Transverse colon (tissue), 4 donors: Measurements from ENCODE around the gene PPP1R14B. TPM values are rescaled to one million over a fixed set of nuclear protein-coding genes. Genes with fewer than 3 reads are reported as not detected.

Experiments
- DNase-seq: peaks from one replicate; pipeline ENCODE4 v3.0.0-alpha.2; 2019
- H3K27ac ChIP-seq, 4 donors: fragments of 200-600 bp; sonication (generic); 2 replicates each; pipeline ENCODE4 v1.5.1; 2016 to 2018; ENCODE audit warnings: inconsistent platforms in 4 of 4
- H3K27me3 ChIP-seq: fragments of 200-600 bp; sonication (generic); 2 replicates; pipeline ENCODE4 v1.5.1; 2017; ENCODE audit warnings: inconsistent platforms
- H3K36me3 ChIP-seq, 4 donors: fragments of 200-600 bp; sonication (generic); 2 replicates each; pipeline ENCODE4 v1.5.1; 2017 to 2019; ENCODE audit warnings: inconsistent platforms in 4 of 4
- H3K4me1 ChIP-seq, 4 donors: fragments of 200-600 bp; sonication (generic); 2 replicates each; pipeline ENCODE4 v1.5.1; 2017 to 2020; ENCODE audit warnings: inconsistent platforms in 4 of 4
- H3K4me3 ChIP-seq, 4 donors: fragments of 200-600 bp; sonication (generic); 1 replicate in 1 of 4; 2 replicates in 3 of 4; pipeline versions ENCODE4 v1.5.1 to v1.6.1; 2017 to 2019; ENCODE audit warnings: inconsistent platforms in 4 of 4
- H3K9me3 ChIP-seq, 2 donors: fragments of 200-600 bp; sonication (generic); 2 replicates each; pipeline ENCODE4 v1.5.1; 2017 to 2019; ENCODE audit warnings: inconsistent platforms in 2 of 2
- CTCF ChIP-seq, 5 experiments: fragments of 200-600 bp in 3 of 5; fragments of 450-650 bp in 2 of 5; sonication (generic) in 3 of 5; IDR thresholded peaks; 1 replicate in 2 of 5; 2 replicates in 3 of 5; pipeline ENCODE4 v1.5.1; 2016 to 2017; ENCODE audit warnings: antibody characterized with exemption in 5 of 5, inconsistent platforms in 3 of 5, mild to moderate bottlenecking in 2 of 5, moderate library complexity in 1 of 5
- EP300 ChIP-seq: sonication (generic); formaldehyde crosslinking; IDR thresholded peaks from one replicate; pipeline ENCODE4 v1.6.1; 2017; ENCODE audit warnings: antibody characterized with exemption, low read depth
- POLR2A ChIP-seq: fragments of 450-650 bp; IDR thresholded peaks from one replicate; pipeline ENCODE4 v1.6.1; 2016; ENCODE audit warnings: antibody characterized with exemption, mild to moderate bottlenecking, moderate library complexity
- POLR2AphosphoS5 ChIP-seq, 3 donors: sonication (generic); formaldehyde crosslinking; IDR thresholded peaks; one replicate each; pipeline ENCODE4 v1.6.1; 2016; ENCODE audit warnings: antibody characterized with exemption in 3 of 3
- WGBS, 2 donors: methylation state at CpG; one replicate each; pipeline ENCODE4 v1.1.5; 2018; ENCODE audit warnings: low coverage in 1 of 2; 5-methylcytosine and 5-hydroxymethylcytosine counted together
- in situ Hi-C, 4 donors: fragments of 200-750 bp; cut with MboI; loops; one replicate each; pipeline versions ENCODE4 v1.15.0 to v1.15.1; 2017; ENCODE audit warnings: low sequenced_read_pairs in 3 of 4, low pct_ligation_motif_present in 1 of 4, low pct_unique_long_range_greater_than_20kb in 1 of 4
- intact Hi-C: fragments of 100-400 bp; cut with DNase I; formaldehyde crosslinking; loops from one replicate; pipeline ENCODE4 v1.15.1; 2023; ENCODE audit warnings: low total_unique reads
- small RNA-seq, 4 donors: library from RNA; depleted of rRNA; stranded (forward); fragments of <200 nt; gene quantifications; one replicate each; pipeline ENCODE3, GENCODE V24; 2016
- total RNA-seq, 4 donors: library from RNA; depleted of rRNA; stranded (reverse); fragments of >200 nt; gene quantifications; one replicate each; pipeline ENCODE4 v1.1.0, GENCODE V29; 2016

The PPP1R14B gene
- total RNA-seq, 4 donors from 2014 or later, result 62.8 to 80.4 (median 73.2) TPM

- 82% methylated on average over 9 of the region's 9 CpGs; no CpG with 5 or more reads in 1 of the 2 donors for WGBS, 2 donors
- no peak for DNase-seq
- no peaks in the 10 kb centered on the region for H3K27me3 ChIP-seq
- H3K4me1 ChIP-seq, result no peaks in the 10 kb centered on the region
- peaks cover 0 to 81% (median 39%) of the 10 kb centered on the region in 4 donors for H3K36me3 ChIP-seq
- in situ Hi-C loops, result no loop called here
- H3K9me3 ChIP-seq, result no peaks in the 10 kb centered on the region
- no peak for TF ChIP-seq POLR2A
- TF ChIP-seq POLR2AphosphoS5 (IDR thresholded peaks at IDR 0.05), result no peak
- TF ChIP-seq EP300, result no peak
- TF ChIP-seq CTCF (IDR thresholded peaks at IDR 0.05), result no peak
- intact Hi-C loops, result no loop called here
- H3K27ac ChIP-seq, result no peak overlapping the region
- H3K4me3 ChIP-seq, result no peak overlapping the region
Measured at GRCh38 chr11:64196626-64197025, 50.1 kb downstream of the PPP1R14B start.

Small RNAs within 50 kb of the gene (small RNA-seq; reads per million reads assigned to genes)
- 0 reads per million in 4 donors for gene RF00019

Other genes starting within 250 kb of the PPP1R14B start
- gene FLRT1, start 211.0 kb downstream of the PPP1R14B start, total RNA-seq, result 1 to 10 TPM in 2 of 4 donors, under 1 TPM in 2; 0.32 to 1.4 (median 0.90) TPM
- gene MACROD1, start 80.8 kb downstream of the PPP1R14B start, total RNA-seq, result 10 to 100 TPM; 42.9 to 50.7 (median 50.1) TPM
- gene STIP1, start 60.8 kb downstream of the PPP1R14B start, total RNA-seq, result 100 to 1,000 TPM in 1 of 4 donors, 10 to 100 TPM in 3; 45.3 to 181 (median 65.9) TPM
- 10 to 100 TPM; 14.6 to 63.3 (median 28.6) TPM for gene FERMT3, start 40.2 kb downstream of the PPP1R14B start, total RNA-seq
- 100 to 1,000 TPM in 2 of 4 donors, 10 to 100 TPM in 2; 82.4 to 113 (median 99.1) TPM for gene TRPT1, start 20.8 kb downstream of the PPP1R14B start, total RNA-seq
- gene NUDT22, start 20.7 kb downstream of the PPP1R14B start, total RNA-seq, result 100 to 1,000 TPM in 3 of 4 donors, 10 to 100 TPM in 1; 84.0 to 215 (median 127) TPM
- 100 to 1,000 TPM in 1 of 4 donors, 10 to 100 TPM in 3; 52.6 to 214 (median 76.0) TPM for gene DNAJC4, start 16.4 kb downstream of the PPP1R14B start, total RNA-seq
- 10 to 100 TPM; 34.0 to 84.9 (median 36.8) TPM for gene VEGFB, start 12.4 kb downstream of the PPP1R14B start, total RNA-seq
- gene FKBP2, start 5.8 kb downstream of the PPP1R14B start, total RNA-seq, result 100 to 1,000 TPM in 2 of 4 donors, 10 to 100 TPM in 2; 63.6 to 203 (median 102) TPM
- 100 to 1,000 TPM in 2 of 4 donors, 10 to 100 TPM in 2; 64.5 to 115 (median 91.2) TPM for gene PLCB3, start 4.6 kb upstream of the PPP1R14B start, total RNA-seq
- gene BAD, start 37.7 kb upstream of the PPP1R14B start, total RNA-seq, result 100 to 1,000 TPM in 3 of 4 donors, 10 to 100 TPM in 1; 93.9 to 154 (median 139) TPM
- gene GPR137, start 38.9 kb upstream of the PPP1R14B start, total RNA-seq, result 10 to 100 TPM in 3 of 4 donors, 1 to 10 TPM in 1; 6.4 to 35.2 (median 27.4) TPM
- under 1 TPM in 1 of 4 donors, not detected in 3; 0.27 TPM for gene KCNK4, start 44.4 kb upstream of the PPP1R14B start, total RNA-seq
- 10 to 100 TPM in 1 of 4 donors, not detected in 3; 20.9 TPM for gene CATSPERZ, start 53.4 kb upstream of the PPP1R14B start, total RNA-seq
- gene ESRRA, start 58.6 kb upstream of the PPP1R14B start, total RNA-seq, result 100 to 1,000 TPM; 142 to 272 (median 221) TPM
- 10 to 100 TPM; 59.1 to 99.9 (median 82.7) TPM for gene TRMT112, start 70.6 kb upstream of the PPP1R14B start, total RNA-seq
- gene PRDX5, start 71.2 kb upstream of the PPP1R14B start, total RNA-seq, result 100 to 1,000 TPM; 152 to 381 (median 265) TPM
- gene CCDC88B, start 93.3 kb upstream of the PPP1R14B start, total RNA-seq, result 100 to 1,000 TPM in 1 of 4 donors, 10 to 100 TPM in 3; 24.8 to 203 (median 47.1) TPM
- 10 to 100 TPM; 14.5 to 86.0 (median 34.5) TPM for gene RPS6KA4, start 112.2 kb upstream of the PPP1R14B start, total RNA-seq